GM18858 (cell line): Measurements from ENCODE around the gene ADCK1.
"Not testable (repeated sequence)": the region's sequence is repeated elsewhere in the genome, so short reads cannot be mapped to it uniquely, and the experiment has no call there.

Source experiments
- ATAC-seq: cut with Tn5 transposase; IDR thresholded peaks from one replicate; pipeline ENCODE4 v1.9.1; 2021; ENCODE audit not compliant: unreplicated experiment

ADCK1 gene

GRCh38 chr14:77864085-77864484 lies 64.2 kb downstream of the ADCK1 start:
- ATAC-seq: no peak

DNA sequence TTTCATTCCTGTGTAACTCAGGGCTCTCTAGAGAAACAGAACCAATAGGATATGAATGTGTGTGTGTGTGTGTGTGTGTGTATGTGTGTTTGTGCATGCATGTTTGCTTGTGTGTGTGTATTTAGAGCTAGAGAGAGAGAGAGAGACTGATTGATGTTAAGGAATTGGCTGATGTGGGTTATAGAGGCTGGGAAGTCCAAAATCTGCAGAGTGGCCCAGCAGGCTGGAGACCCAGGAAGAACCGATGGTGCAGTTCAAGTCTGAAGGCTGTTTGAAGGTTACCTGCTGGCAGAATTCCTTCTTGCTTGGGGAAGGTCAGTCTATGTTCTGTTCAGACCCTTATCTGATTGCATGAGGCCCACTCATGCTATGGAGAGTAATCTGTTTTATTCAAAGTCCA lies 64.7 kb downstream of the ADCK1 start:
- no peak for ATAC-seq

GRCh38 chr14:77865455-77865854 lies 65.5 kb downstream of the ADCK1 start:
- no peak for ATAC-seq

DNA sequence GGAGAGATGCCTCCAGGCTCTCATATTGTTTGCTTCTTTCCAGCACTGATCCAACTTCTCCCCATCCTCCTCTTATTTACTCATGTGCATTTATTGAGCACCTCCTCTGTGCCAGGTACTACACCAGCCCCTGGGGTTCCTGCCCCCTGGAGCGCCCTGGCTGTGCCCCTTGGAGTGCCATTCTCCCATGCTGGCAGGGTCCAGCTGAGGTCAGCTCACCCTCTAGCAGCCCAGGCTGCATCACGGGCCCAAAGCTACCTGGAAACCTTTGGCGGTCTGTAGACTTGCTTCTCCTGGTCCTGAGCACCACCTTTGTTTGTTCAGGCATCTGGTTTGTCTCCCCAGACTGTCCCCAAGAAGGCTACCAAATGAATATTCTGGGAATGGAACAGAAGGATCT lies 67.0 kb downstream of the ADCK1 start:
- no peak for ATAC-seq

DNA sequence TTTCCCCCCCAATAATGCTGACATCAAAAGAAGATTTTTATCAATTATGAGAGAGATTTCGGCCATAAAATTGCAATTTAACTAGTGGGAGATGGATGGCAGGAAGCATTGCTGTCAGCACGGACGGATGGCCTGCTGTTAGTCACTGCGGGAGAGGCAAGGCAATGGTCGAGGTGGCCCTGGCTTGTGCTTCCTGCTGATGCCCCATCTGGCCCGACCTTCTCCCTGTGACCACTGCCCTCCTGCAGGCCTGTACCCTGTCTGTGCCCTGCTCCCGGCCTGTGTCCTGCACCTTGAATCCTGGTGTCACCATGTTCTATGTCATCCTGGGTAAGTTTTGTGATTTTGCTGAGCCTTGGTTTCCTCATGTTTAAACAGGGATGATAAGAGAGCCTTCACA lies 67.6 kb downstream of the ADCK1 start:
- no peak for ATAC-seq

DNA sequence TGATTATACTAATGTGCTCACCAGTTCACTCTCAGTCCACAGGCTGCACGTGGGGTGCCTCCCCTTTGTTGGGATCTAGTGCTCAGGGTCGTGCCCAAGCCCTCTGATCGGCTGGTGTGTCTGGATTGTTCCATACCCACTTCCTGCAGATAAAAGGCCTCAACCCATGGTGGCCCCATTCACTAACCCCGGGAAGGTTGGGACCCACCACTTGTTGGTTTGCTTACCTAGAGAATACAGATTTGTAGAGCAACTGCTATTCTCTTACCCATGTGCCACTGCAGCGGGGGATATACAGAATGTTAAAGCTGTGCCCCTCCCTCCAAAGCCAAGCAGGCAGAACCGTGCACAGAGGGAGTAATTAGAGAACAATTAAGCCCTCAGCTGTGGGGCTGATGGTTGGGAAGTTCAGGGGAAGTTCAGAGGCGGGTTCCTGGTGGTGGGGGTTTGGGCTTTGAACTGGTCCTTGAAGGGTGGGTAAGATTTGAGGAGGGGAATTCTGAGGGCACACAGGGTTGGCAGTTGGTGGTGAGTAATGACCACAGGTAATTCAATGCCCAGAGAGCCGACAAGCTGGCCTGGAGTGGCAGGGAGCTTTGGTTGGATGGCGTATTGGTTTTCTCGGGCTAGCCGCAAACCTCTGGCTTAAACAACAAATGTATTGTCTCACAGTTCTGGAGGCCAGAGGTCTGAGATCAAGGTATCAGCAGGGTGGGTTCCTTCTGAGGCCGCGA lies 68.8 kb downstream of the ADCK1 start:
- no peak for ATAC-seq

GRCh38 chr14:77869340-77869739 lies 69.4 kb downstream of the ADCK1 start:
- ATAC-seq: no peak

DNA sequence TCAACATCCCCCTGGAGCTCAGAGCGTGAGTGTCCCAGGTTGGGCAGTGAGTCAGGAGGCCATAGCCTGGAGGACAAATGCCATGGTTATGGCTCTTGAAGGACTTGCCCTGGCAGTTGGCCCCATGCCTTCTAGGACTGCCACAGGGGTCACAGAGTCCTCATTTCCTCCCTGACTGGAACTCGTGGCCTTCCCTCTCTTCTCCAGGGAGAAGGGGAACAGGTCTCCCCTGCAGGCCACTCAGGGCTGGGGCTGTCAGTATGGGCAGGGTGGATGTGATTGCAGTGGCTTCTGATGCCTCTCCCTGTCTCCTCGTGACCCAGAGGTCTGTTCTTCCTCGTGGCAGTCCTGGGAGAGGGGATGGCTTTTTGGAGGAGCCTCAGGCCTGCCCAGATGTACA lies 70.7 kb downstream of the ADCK1 start:
- no peak for ATAC-seq

DNA sequence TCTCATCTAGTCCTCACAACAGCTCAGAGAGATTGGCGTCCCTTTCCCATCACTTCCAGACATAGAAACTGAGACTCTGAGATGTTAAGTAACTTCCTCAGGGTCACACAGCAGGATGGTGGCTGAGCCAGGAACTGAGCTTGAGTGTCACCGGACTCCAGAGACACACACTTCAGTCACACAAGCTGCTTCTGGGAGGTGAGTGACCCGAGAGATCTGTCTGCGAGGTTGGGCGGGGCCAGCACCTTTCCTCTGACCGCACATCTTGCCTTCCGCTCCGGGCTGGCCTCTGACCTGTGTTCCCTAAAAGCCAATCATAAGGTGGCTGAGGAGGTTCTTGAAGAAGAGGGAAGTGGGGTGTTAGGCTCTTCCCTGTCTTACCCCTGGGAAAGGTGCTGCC lies 72.2 kb downstream of the ADCK1 start:
- no peak for ATAC-seq

GRCh38 chr14:77872983-77873382 lies 73.1 kb downstream of the ADCK1 start:
- ATAC-seq: no peak

GRCh38 chr14:77878783-77879182 lies 78.9 kb downstream of the ADCK1 start:
- ATAC-seq: no peak

- no peak for ATAC-seq
Observed at GRCh38 chr14:77880056-77880455, 80.1 kb downstream of the ADCK1 start.

DNA sequence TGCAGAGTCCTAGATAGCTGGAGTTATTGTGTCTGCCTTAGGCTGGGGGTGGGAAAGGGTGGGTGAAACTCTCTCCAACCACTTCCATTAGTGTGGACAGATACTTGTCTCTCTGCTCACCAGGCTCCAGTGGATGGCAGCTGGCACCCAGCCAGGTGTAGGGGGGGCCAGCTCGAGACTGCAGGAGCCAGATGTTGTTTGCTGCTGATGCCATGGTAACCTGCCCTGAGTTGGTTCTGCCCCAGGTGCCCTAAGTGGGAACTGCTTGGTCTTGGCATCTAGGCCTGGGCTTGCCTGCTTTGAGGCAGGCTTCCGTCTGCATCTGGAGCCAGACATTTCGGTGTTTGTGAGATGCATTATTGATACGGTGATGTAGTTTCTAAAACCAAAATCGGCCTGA lies 82.2 kb downstream of the ADCK1 start:
- ATAC-seq: no peak

DNA sequence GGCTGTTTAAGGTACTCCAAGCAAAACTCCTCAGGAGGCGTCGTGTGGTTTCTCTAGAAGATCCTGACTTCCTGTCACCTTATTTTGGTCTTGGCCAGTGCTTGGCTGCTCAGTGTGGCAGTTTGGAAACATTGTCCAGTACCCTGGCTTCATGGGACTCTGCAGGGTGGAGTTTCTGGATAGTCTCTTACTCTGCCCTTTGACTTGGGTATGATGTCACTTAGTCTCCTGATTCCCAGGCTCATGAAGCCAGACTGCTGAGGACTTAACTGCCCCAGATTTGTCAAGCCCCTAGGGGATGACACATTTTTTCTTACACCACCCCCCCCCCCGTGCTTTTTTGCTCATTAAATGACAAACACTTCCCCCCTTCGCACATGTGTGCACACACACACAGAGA lies 82.7 kb downstream of the ADCK1 start:
- ATAC-seq: no peak

DNA sequence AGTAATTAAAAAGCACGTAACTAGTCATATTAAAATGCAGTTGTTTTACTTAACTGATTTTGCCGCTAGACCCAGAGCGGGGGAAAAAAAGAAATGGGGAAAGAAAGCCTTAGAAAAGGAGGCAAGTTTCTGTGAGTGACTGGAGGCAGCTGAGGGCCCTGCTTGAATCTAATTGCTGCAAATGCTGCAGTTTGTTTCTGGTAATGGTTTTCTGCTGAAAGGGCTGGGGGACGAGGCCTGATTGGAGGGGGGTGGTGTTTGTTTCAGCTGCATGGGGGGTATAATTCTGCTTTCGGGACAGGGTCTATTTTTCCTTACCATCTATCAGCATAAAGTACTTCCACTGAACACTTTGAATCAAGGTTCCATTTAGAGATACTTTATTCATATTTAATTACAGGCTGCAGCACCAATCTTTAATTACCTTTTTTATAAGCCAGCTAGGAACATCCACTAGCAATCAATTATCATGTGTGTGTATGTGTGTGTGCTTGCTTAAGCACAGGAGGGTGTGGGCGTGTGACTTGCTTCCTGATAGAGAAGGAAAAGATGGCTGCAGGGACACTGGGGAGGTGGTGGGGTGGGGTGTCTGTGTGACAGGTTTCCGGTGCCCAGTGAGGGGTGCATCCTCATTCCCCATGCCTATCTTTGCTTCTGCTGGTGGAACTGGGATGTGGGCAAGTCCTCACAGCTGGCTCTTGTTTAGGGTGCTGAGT lies 83.4 kb downstream of the ADCK1 start:
- ATAC-seq: no peak

DNA sequence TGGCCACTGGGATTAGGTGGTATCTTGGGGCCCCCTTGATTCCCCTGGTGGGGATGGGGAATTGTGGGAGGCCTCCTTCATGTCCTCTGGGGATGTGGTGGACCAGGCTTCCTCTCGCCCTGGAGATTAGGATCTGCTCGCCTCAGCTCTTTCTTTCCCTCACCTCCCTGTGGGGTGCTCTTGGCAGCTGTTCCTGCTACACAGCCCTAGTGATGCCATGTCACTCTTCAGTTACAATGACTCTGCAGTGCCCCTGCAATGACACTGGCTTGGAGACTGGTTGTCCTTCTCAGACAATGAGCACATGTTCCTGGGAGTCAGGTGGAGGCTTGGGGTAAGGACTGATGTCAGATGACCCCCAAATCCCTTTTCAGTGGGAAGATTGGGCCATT lies 83.9 kb downstream of the ADCK1 start:
- ATAC-seq: no peak

DNA sequence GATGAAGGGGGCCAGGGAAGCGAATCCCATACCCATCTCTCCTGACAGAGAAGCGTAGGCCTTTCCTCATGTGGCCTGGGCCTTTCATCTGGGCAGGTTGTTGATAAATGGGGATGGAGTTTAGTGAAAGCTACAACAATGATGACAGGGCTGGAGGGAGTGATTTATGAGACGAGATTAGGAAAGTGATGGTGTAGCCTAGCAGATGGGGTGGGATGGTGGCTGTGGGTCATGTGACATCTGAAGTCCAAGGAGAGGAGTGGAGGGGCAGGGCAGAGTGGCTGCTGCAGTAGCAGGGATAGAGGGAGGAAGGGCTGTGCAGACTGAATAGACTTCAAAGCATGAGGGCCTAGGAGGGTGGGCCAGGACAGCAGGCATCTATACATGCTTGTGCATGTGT lies 85.5 kb downstream of the ADCK1 start:
- no peak for ATAC-seq

DNA sequence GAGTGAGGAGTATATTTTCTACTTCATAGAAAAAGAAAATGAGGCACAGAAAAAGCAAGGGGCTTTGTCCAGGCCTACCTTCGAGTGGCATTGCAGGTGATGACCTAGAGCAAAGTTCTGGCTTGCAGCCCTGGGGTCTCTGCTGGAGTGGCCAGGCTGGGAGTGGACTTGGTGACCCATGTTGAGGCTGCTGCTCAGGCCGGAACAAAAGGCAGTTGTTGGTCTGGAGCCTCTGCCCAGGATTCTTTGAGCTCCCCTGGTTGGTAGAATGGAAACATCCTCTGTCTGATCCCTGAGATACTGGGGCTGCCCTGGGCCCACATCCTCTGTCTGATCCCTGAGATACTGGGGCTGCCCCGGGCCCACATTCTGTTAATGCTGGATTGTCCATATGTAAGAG lies 86.1 kb downstream of the ADCK1 start:
- ATAC-seq: no peak

DNA sequence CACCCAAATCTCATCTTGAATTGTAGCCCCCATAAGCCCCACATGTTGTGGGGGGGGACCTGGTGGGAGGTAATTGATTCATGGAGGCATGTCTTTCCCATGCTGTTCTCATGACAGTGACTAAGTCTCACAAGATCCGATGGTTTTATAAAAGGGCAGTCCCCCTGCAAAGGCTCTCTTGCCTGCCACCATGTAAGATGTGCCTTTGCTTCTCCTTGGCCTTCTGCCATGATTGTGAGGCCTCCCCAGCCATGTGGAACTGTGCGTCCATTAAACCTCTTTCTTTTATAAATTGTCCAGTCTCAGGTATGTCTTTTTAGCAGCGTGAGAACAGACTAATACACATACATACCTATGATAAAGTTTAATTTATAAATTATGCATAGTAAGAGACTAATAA lies 89.0 kb downstream of the ADCK1 start:
- not testable (repeated sequence) for ATAC-seq

- ATAC-seq: no peak
Observed at GRCh38 chr14:77889971-77890442, 90.1 kb downstream of the ADCK1 start.

DNA sequence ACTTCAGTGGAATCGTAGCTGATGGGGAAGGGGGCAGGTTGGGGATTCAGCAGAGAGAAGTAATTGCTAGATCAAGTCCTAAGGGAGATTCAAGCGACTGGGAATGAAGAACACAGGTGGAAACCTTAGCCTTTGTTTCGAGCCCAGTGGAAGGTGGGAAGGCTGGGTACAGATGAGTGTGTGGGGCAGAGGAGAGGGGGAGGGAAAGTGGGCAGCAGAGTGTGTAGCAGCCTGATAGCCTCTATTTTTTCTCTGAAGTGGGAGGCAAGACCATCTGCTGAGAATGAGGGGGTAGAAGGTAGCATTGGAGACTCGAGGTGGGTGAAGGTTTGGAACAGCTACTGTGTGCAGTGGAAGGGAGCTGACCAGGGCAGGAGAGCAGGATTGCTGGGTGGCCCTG lies 91.0 kb downstream of the ADCK1 start:
- no peak for ATAC-seq

DNA sequence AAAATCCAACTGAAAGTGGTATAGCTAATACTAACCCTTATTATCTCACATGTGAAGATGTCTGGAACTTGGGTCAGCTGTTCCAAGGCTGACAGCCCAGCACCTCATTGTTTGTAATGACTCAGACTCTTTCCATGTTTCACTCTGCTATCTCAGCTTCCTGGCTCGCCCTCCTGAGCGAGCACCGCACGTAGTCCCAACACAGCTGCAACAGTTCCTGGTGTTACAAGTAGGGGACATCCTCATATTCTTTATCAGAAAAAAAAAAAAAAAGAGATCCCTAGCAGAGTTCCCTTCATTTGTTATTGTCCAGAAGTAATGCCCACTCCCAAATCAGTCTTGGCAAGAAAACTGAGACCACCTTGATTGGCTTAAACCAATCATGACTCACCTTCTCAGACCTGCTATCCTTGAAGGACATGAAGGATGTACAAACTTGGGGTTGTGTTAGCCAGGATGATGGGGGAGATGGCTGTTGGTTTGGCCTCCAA lies 92.5 kb downstream of the ADCK1 start:
- no peak for ATAC-seq
